GM23338 (cell line): ENCODE measurements around the gene TNFSF13. TPM values are rescaled to one million over a fixed set of nuclear protein-coding genes. Genes with fewer than 3 reads are reported as not detected.

Experiments used
- ATAC-seq: fragments of 200-7000 bp; cut with Tn5 transposase; 3 replicates; pipeline ENCODE4 v1.9.1; 2020
- DNase-seq: peaks from one replicate; pipeline ENCODE4 v3.0.0-alpha.2; 2015; ENCODE audit warnings: low spot score
- H2AFZ ChIP-seq: fragments of 200-600 bp; sonication (generic); 2 replicates; pipeline ENCODE4 v1.8.0; 2016; ENCODE audit warnings: antibody characterized with exemption, mild to moderate bottlenecking, moderate library complexity
- H3F3A ChIP-seq: fragments of 200-600 bp; sonication (generic); replicated peaks from 2 replicates; pipeline ENCODE4 v1.8.0; 2017; ENCODE audit warnings: antibody characterized with exemption, mixed run types, low read depth
- H3K27ac ChIP-seq: fragments of 200-600 bp; sonication (generic); 2 replicates; pipeline ENCODE4 v1.6.1; 2016; ENCODE audit warnings: low read depth
- H3K27me3 ChIP-seq: fragments of 200-600 bp; sonication (generic); 2 replicates; pipeline ENCODE4 v1.8.0; 2016; ENCODE audit warnings: mild to moderate bottlenecking, mixed run types, moderate library complexity; ENCODE audit not compliant: insufficient read depth
- H3K36me3 ChIP-seq: fragments of 200-600 bp; sonication (generic); 2 replicates; pipeline ENCODE4 v1.8.0; 2016; ENCODE audit warnings: mild to moderate bottlenecking; ENCODE audit not compliant: insufficient read depth
- H3K4me1 ChIP-seq: fragments of 200-600 bp; sonication (generic); 2 replicates; pipeline ENCODE4 v1.8.0; 2016; ENCODE audit warnings: mild to moderate bottlenecking, moderate library complexity; ENCODE audit not compliant: insufficient read depth
- H3K4me2 ChIP-seq: fragments of 200-600 bp; sonication (generic); 2 replicates; pipeline ENCODE4 v1.7.1; 2017; ENCODE audit warnings: mixed run types
- H3K4me3 ChIP-seq: fragments of 200-600 bp; sonication (generic); 2 replicates; pipeline ENCODE4 v1.6.1; 2016; ENCODE audit warnings: mixed run types
- H3K79me2 ChIP-seq: fragments of 200-600 bp; sonication (generic); replicated peaks from 2 replicates; pipeline ENCODE4 v1.8.0; 2017; ENCODE audit warnings: mild to moderate bottlenecking; ENCODE audit not compliant: insufficient read depth
- H3K9me2 ChIP-seq: fragments of 200-600 bp; sonication (generic); 2 replicates; pipeline ENCODE4 v1.8.0; 2017; ENCODE audit not compliant: insufficient read depth
- H4K20me1 ChIP-seq: fragments of 200-600 bp; sonication (generic); replicated peaks from 2 replicates; pipeline ENCODE4 v1.8.0; 2017; ENCODE audit warnings: mild to moderate bottlenecking; ENCODE audit not compliant: insufficient read depth
- H3K27ac Mint-ChIP-seq: 2 replicates; pipeline ENCODE4 v1.8.0; 2020; ENCODE audit warnings: inconsistent platforms, mild to moderate bottlenecking, moderate library complexity, mixed read lengths
- H3K27me3 Mint-ChIP-seq: 3 replicates; pipeline ENCODE4 v1.8.0; 2022; ENCODE audit warnings: low read depth, mild to moderate bottlenecking, moderate library complexity, mixed read lengths, inconsistent platforms; ENCODE audit not compliant: insufficient read depth, poor library complexity
- H3K36me3 Mint-ChIP-seq: 3 replicates; pipeline ENCODE4 v1.8.0; 2021; ENCODE audit warnings: low read depth, mild to moderate bottlenecking, inconsistent platforms, moderate library complexity, mixed read lengths
- H3K4me1 Mint-ChIP-seq: 3 replicates; pipeline ENCODE4 v1.8.0; 2020; ENCODE audit warnings: mild to moderate bottlenecking, inconsistent platforms, mixed read lengths
- H3K4me3 Mint-ChIP-seq: 3 replicates; pipeline ENCODE4 v1.8.0; 2021; ENCODE audit warnings: moderate library complexity, mild to moderate bottlenecking, inconsistent platforms, mixed read lengths
- H3K9me3 Mint-ChIP-seq: 3 replicates; pipeline ENCODE4 v1.8.0; 2020; ENCODE audit warnings: moderate library complexity, mild to moderate bottlenecking, inconsistent platforms, mixed read lengths
- CREB1 ChIP-seq: fragments of 250-450 bp; sonication (Bioruptor Pico); IDR thresholded peaks from 2 replicates; pipeline ENCODE4 v1.5.0; 2020; ENCODE audit warnings: low read depth, mild to moderate bottlenecking, moderate library complexity
- ETS1 ChIP-seq: IDR thresholded peaks from 2 replicates; pipeline ENCODE4 v1.6.1; 2016; ENCODE audit warnings: antibody characterized with exemption
- EZH2 ChIP-seq: fragments of 200-600 bp; sonication (generic); IDR thresholded peaks from one replicate; pipeline ENCODE4 v1.8.0; 2017; ENCODE audit warnings: antibody characterized with exemption, mild to moderate bottlenecking, low read depth; ENCODE audit not compliant: unreplicated experiment
- JUNB ChIP-seq: IDR thresholded peaks from one replicate; pipeline ENCODE4 v1.6.1; 2016; ENCODE audit warnings: antibody characterized with exemption; ENCODE audit not compliant: unreplicated experiment
- NANOG ChIP-seq: IDR thresholded peaks from 2 replicates; pipeline ENCODE4 v1.6.1; 2016; ENCODE audit warnings: antibody characterized with exemption, borderline replicate concordance
- POLR2AphosphoS5 ChIP-seq: IDR thresholded peaks from 2 replicates; pipeline ENCODE4 v1.6.1; 2016; ENCODE audit warnings: antibody characterized with exemption, low read depth
- REST ChIP-seq: IDR thresholded peaks from one replicate; pipeline ENCODE4 v1.6.1; 2018; ENCODE audit warnings: antibody characterized with exemption; ENCODE audit not compliant: unreplicated experiment
- ZNF114 ChIP-seq: fragments of 250-450 bp; sonication (Bioruptor Pico); IDR thresholded peaks from 2 replicates; pipeline ENCODE4 v1.5.0; 2020; ENCODE audit warnings: mild to moderate bottlenecking, moderate library complexity
- ZNF331 ChIP-seq: fragments of 250-450 bp; sonication (Bioruptor Pico); IDR thresholded peaks from 2 replicates; pipeline ENCODE4 v1.5.0; 2020; ENCODE audit warnings: low read depth, mild to moderate bottlenecking, moderate library complexity
- ZNF462 ChIP-seq: fragments of 250-450 bp; sonication (Bioruptor Pico); IDR thresholded peaks from 2 replicates; pipeline ENCODE4 v1.5.0; 2020; ENCODE audit warnings: mild to moderate bottlenecking, moderate library complexity
- polyA plus RNA-seq: library from polyadenylated mRNA; unstranded; fragments of >200 nt; fragmentation: Nextera tagmentation; extraction: Ambion mirVana; gene quantifications from 2 replicates; pipeline ENCODE4 v1.2.1, GENCODE V29; 2016
- total RNA-seq: library from RNA; depleted of rRNA; stranded (reverse); fragments of >200 nt; shearing (Covaris generic); gene quantifications from 2 replicates; pipeline ENCODE4 v1.2.3, GENCODE V29; 2014

Gene TNFSF13
- total and polyA plus RNA-seq, 2 experiments from 2014 or later = 2.2 TPM; not detected in 1

- no peaks in the 10 kb centered on the region for H3K9me2 ChIP-seq
- no peak overlapping the region for H2AFZ ChIP-seq
- peaks cover 10% of the 10 kb centered on the region for H4K20me1 ChIP-seq
- H3K4me1 ChIP-seq = peaks cover 33% of the 10 kb centered on the region
- peak overlapping the region; percentile 96 for H3K4me3 ChIP-seq
- no peak for TF ChIP-seq REST
- TF ChIP-seq ETS1 = no peak
- TF ChIP-seq ZNF114 (CRISPR knock-in tag) = no peak
- no peak for TF ChIP-seq EZH2
- no peak for TF ChIP-seq CREB1 (CRISPR knock-in tag)
- no peak for TF ChIP-seq POLR2AphosphoS5
- TF ChIP-seq JUNB = no peak
- TF ChIP-seq NANOG = no peak
- TF ChIP-seq ZNF462 (CRISPR knock-in tag) = no peak
- no peak for TF ChIP-seq ZNF331 (CRISPR knock-in tag)
- H3K36me3 ChIP-seq = peaks cover 23% of the 10 kb centered on the region; the same call in 1 of the 2 replicates
- Mint-ChIP-seq H3K27me3 (peaks cover 21% of the 10 kb centered on the region), H3K4me1 (peaks cover 33% of the 10 kb centered on the region), H3K36me3 (peaks cover 49% of the 10 kb centered on the region), H3K4me3 (peak overlapping the region; percentile 93), H3K27ac (no peak overlapping the region), H3K9me3 (no peaks in the 10 kb centered on the region; the same call in 2 of the 3 replicates)
- H3K27me3 ChIP-seq = no peaks in the 10 kb centered on the region
- DNase-seq (peak; percentile 29), ATAC-seq (no peak)
- no peak overlapping the region for H3K27ac ChIP-seq
- peak overlapping the region; percentile 99 for H3K4me2 ChIP-seq
- H3F3A ChIP-seq = peaks cover 26% of the 10 kb centered on the region
- H3K79me2 ChIP-seq = peaks cover 44% of the 10 kb centered on the region
Observed at GRCh38 chr17:7563115-7563869, 4.7 kb downstream of the TNFSF13 start.
